ENCODE results near the gene AFMID. TPM values are rescaled to one million over a fixed set of nuclear protein-coding genes. Genes with fewer than 3 reads are reported as not detected.

The AFMID gene
- total and polyA plus RNA-seq, 2 experiments from 2014 or later: 38.0 to 47.5 TPM

- no peak for DNase-seq (ENCODE audit: low spot score)
- peaks cover 13% of the 10 kb centered on the region for H3K4me1 ChIP-seq (ENCODE audit: insufficient read depth)
Measured at GRCh38 chr17:78214706-78215061, 27.5 kb downstream of the AFMID start.

More at GRCh38 chr17:78214706-78215061, 27.5 kb downstream of the AFMID start:
- no peak for ATAC-seq
- Mint-ChIP-seq H3K4me3 (peak overlapping the region; percentile 99), H3K4me1 (peaks cover 15% of the 10 kb centered on the region), H3K27me3 (ENCODE audit: insufficient read depth, low read depth, poor library complexity) (peaks cover 16% of the 10 kb centered on the region), H3K36me3 (ENCODE audit: low read depth) (peaks cover 44% of the 10 kb centered on the region), H3K9me3 (no peaks in the 10 kb centered on the region; the same call in 2 of the 3 replicates), H3K27ac (peak overlapping the region; percentile 95)
- no peaks in the 10 kb centered on the region; the same call in 1 of the 2 replicates for H4K20me1 ChIP-seq (replicated peaks; ENCODE audit: insufficient read depth)
- no peaks in the 10 kb centered on the region for H3K27me3 ChIP-seq (ENCODE audit: insufficient read depth)
- H3F3A ChIP-seq (replicated peaks; ENCODE audit: low read depth): peaks cover 10% of the 10 kb centered on the region; the same call in 1 of the 2 replicates
- peak overlapping the region; percentile 97 for H3K4me3 ChIP-seq
- TF ChIP-seq ZNF331 (CRISPR knock-in tag; IDR thresholded peaks at IDR 0.05; ENCODE audit: low read depth) (no peak), EZH2phosphoT487 (IDR thresholded peaks at IDR 0.05; ENCODE audit: unreplicated experiment) (no peak), CTCF (conservative IDR thresholded peaks at IDR 0.05; ENCODE audit: low read depth in 2 of 2) (no peak), REST (IDR thresholded peaks at IDR 0.05; ENCODE audit: unreplicated experiment) (no peak), ETS1 (IDR thresholded peaks at IDR 0.05) (no peak), NANOG (IDR thresholded peaks at IDR 0.05; ENCODE audit: borderline replicate concordance) (no peak), EZH2 (IDR thresholded peaks at IDR 0.05; ENCODE audit: low read depth, unreplicated experiment) (no peak), ZNF114 (CRISPR knock-in tag; IDR thresholded peaks at IDR 0.05) (no peak), STAT1 (IDR thresholded peaks at IDR 0.05; ENCODE audit: unreplicated experiment) (no peak), POLR2AphosphoS5 (IDR thresholded peaks at IDR 0.05; ENCODE audit: low read depth) (no peak; the same call in 1 of the 2 replicates), JUNB (IDR thresholded peaks at IDR 0.05; ENCODE audit: unreplicated experiment) (no peak), CREB1 (CRISPR knock-in tag; IDR thresholded peaks at IDR 0.05; ENCODE audit: low read depth) (no peak), ZNF462 (CRISPR knock-in tag; IDR thresholded peaks at IDR 0.05) (no peak)
- H3K79me2 ChIP-seq (replicated peaks; ENCODE audit: insufficient read depth): peaks cover 36% of the 10 kb centered on the region
- H3K9me2 ChIP-seq (ENCODE audit: insufficient read depth): no peaks in the 10 kb centered on the region
- peaks cover 27% of the 10 kb centered on the region for H3K36me3 ChIP-seq (ENCODE audit: insufficient read depth)
- peak overlapping the region; percentile 97 for H3K4me2 ChIP-seq
- H2AFZ ChIP-seq: no peak overlapping the region
- no peak overlapping the region for H3K27ac ChIP-seq (ENCODE audit: low read depth)
